AG04449 (cell line): ENCODE measurements around the gene TARDBP.

Experiments used
- CTCF ChIA-PET: fragments of 350-600 bp; formaldehyde crosslinking; extraction: SDS; loops from one replicate; lab custom pipeline; 2021; ENCODE audit warnings: antibody characterized with exemption; lab: Yijun Ruan, JAX
- POLR2A ChIA-PET: fragments of 400-600, 350-600 bp; formaldehyde crosslinking; extraction: SDS; loops from one replicate; lab custom pipeline; 2020; ENCODE audit warnings: antibody characterized with exemption, inconsistent platforms; lab: Yijun Ruan, JAX
- DNase-seq: peaks from one replicate; pipeline ENCODE4 v3.0.0-alpha.2; 2010; ENCODE audit warnings: low read depth, low spot score
- H3K4me3 ChIP-seq: 2 replicates; pipeline ENCODE4 v1.5.1; 2011; ENCODE audit warnings: low read depth, mild to moderate bottlenecking, control low read depth, low read length
- CTCF ChIP-seq: IDR thresholded peaks from one replicate; pipeline ENCODE4 v1.5.1; 2011; ENCODE audit warnings: mild to moderate bottlenecking, moderate library complexity, low read length, control low read depth, inconsistent platforms; ENCODE audit not compliant: insufficient read depth; ENCODE audit errors: missing control alignments

The TARDBP gene

GRCh38 chr1:11051781-11052511 is 39.5 kb downstream of the TARDBP start:
- ChIA-PET CTCF (interaction anchor here (1.0 to 13.9 kb wide), 4 partner anchors 8 to 594 kb away, joined by 3 to 161 read pairs (median 4); no protein-coding TSS in a partner anchor), POLR2A (interaction anchor here (0.9 to 1.2 kb wide), 3 partner anchors 8 to 14 kb away, joined by 3 to 5 read pairs (median 4); partner anchors contain the start of gene SRM)
- no peak overlapping the region for H3K4me3 ChIP-seq
- DNase-seq = no peak
- TF ChIP-seq CTCF = no peak

GRCh38 chr1:11052839-11053757 is 40.6 kb downstream of the TARDBP start:
- POLR2A ChIA-PET = interaction anchor here (0.7 to 1.1 kb wide), 2 partner anchors 21 to 28 kb away, joined by 3 read pairs; no protein-coding TSS in a partner anchor

GRCh38 chr1:11053758-11054137 is 41.3 kb downstream of the TARDBP start:
- no peak for DNase-seq
- H3K4me3 ChIP-seq = no peak overlapping the region
- TF ChIP-seq CTCF = no peak
- ChIA-PET POLR2A (interaction anchor here (0.7 to 1.1 kb wide), 2 partner anchors 22 to 28 kb away, joined by 3 read pairs; no protein-coding TSS in a partner anchor), CTCF (interaction anchor here (13.9 kb wide), 1 partner anchor 15 kb away, joined by 161 read pairs; no protein-coding TSS in a partner anchor)

More at GRCh38 chr1:11052839-11053757, 40.6 kb downstream of the TARDBP start:
- H3K4me3 ChIP-seq = no peak overlapping the region
- CTCF ChIA-PET = interaction anchor here (1.0 to 13.9 kb wide), 3 partner anchors 7 to 558 kb away, joined by 3 to 161 read pairs (median 3); no protein-coding TSS in a partner anchor
- no peak for DNase-seq
- no peak for TF ChIP-seq CTCF

- POLR2A ChIA-PET = no interaction called here
- CTCF ChIA-PET = interaction anchor here (13.9 kb wide), 1 partner anchor 16 kb away, joined by 161 read pairs; no protein-coding TSS in a partner anchor
- no peak for TF ChIP-seq CTCF
- DNase-seq = no peak
- H3K4me3 ChIP-seq = no peak overlapping the region
Measured at GRCh38 chr1:11054181-11054580, 41.7 kb downstream of the TARDBP start.

GRCh38 chr1:11054666-11055065 is 42.2 kb downstream of the TARDBP start:
- ChIA-PET CTCF (interaction anchor here (13.9 kb wide), 1 partner anchor 16 kb away, joined by 161 read pairs; no protein-coding TSS in a partner anchor), POLR2A (no interaction called here)
- DNase-seq = no peak
- H3K4me3 ChIP-seq = no peak overlapping the region
- no peak for TF ChIP-seq CTCF
